GM18909 (cell line): ENCODE data around the gene LRRC8A.
"Not testable (repeated sequence)": the region's sequence is repeated elsewhere in the genome, so short reads cannot be mapped to it uniquely, and the experiment has no call there.

Experiments
- ATAC-seq: cut with Tn5 transposase; IDR thresholded peaks from one replicate; pipeline ENCODE4 v1.9.1; 2021; ENCODE audit warnings: mild to moderate bottlenecking; ENCODE audit not compliant: unreplicated experiment, poor library complexity

LRRC8A gene

DNA sequence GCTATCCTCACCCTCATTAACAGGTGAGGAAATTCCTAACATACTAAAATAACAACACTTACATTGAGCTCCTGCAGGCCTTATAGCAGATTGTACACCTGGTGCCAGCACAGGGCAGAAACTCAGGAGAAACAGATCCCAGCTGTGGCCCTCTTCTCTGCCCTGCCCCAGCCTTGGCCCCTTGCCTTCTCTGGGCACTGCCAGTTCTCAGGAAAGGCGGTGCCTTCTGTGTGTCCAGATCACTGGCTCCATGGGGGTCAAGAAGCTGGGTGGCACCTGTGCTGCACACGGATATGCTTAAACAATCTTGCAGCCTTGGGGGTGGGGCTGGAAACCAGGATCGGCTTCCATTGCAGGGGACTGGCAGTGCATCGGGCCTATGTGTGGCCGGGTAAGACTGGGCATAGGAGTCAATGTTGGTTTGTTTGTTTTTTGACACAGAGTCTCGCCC is 19.5 kb upstream of the LRRC8A start:
- no peak for ATAC-seq

GRCh38 chr9:128863647-128864046 is 18.3 kb upstream of the LRRC8A start:
- ATAC-seq: no peak

- ATAC-seq: no peak
These were observed 11.6 kb upstream of the LRRC8A start for GRCh38 chr9:128870128-128870940.

DNA sequence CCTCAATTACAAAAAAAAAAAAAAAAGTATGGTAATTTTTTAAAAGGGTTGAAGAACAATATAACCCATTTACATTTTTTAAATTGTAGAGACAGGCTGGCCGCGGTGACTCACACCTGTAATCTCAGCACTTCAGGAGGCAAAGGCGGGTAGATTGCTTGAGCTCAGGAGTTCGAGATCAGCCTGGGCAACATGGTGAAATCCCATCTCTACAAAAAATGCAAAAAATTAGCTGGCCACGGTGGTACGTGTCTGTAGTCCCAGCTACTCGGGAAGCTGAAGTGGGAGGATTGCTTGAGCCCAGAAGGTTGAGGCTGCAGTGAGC is 11.0 kb upstream of the LRRC8A start:
- ATAC-seq: not testable (repeated sequence)

GRCh38 chr9:128877852-128878251 is 4.1 kb upstream of the LRRC8A start:
- ATAC-seq: no peak

GRCh38 chr9:128882677-128883603 is 1.0 kb downstream of the LRRC8A start:
- peak; percentile 1 for ATAC-seq

DNA sequence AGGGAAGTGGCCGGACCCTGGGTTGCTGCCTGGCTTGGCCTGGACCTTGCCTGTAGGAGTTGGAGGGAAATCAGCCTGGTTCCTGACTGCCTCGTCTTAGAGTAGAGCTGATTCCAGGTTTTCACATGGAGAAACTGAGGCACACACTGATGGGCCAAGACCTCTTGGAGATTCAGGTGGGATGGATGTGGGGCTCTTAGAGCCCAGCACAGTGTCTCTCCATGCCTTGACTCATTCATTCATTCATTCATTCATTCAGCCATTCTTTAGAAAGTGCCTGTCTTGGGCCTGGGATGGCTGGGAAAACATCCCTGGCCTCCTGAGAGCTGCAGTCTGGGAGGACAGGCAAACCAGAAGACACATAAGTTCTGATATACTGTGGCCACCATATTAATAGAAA is 2.2 kb downstream of the LRRC8A start:
- no peak for ATAC-seq

GRCh38 chr9:128885376-128885775 is 3.4 kb downstream of the LRRC8A start:
- no peak for ATAC-seq

- ATAC-seq: no peak
These were observed 3.9 kb downstream of the LRRC8A start for GRCh38 chr9:128885798-128886197.

GRCh38 chr9:128886211-128886891 is 4.4 kb downstream of the LRRC8A start:
- ATAC-seq: no peak

DNA sequence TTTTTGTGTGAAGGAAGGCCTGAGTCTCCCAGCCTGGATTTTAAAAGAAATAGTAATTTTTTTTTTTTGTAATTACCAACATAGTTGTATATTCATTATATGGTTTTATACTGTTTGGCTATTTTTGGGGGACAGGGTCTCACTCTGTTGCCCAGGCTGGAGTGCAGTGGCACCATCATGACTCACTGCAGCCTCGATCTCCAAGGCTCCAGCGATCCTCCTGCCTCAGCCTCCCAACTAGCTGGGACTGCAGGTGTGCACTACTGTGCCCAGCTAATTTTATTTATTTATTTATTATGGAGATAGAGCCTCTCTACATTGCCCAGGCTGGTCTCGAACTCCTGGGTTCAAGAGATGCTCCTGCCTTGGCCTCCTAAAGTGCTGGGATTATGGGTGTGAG is 5.1 kb downstream of the LRRC8A start:
- no peak for ATAC-seq

- ATAC-seq: no peak
These were observed 6.0 kb downstream of the LRRC8A start for GRCh38 chr9:128887914-128888350.

DNA sequence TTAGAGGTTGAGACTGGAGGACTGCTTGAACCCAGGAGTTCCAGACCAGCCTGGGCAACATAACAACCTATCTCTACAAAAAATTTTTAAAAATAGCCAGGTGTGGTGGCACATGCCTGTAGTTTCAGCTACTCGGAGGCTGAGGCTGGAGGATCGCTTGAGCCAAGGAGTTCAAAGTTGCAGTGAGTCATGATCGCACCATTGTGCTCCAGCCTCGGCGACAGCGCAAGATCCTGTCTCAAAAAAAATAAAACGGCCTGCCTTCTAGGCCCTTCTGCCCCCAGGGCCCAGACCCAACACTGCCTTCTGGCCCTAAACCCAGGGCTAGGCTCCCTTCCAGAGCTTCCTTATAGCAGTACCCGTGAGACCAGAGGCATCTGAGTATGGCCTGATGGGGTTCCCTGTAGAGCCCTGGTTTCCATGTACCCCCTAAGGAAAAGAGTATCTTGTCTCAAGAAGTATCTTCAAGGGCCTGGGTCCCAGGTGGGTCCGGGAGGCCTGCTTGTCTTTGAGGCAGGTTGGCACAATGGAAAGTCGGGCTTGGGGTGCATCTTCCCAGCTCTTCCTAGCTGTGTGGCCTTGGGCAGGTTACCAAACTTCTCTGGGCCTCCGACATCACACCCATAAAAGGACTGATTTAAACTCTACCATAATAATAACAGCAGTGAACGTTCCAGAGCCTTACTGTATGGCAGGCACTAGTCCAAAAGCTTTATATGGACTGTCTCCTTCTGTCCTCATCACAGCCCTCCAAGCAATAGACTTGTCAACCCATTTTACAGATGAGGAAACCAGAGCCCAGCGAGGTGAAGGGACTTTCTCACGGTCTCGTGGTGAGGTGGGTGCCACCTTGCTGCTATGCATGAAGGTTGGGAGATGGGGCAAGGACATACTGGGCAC is 9.6 kb downstream of the LRRC8A start:
- no peak for ATAC-seq

GRCh38 chr9:128892221-128892921 is 10.4 kb downstream of the LRRC8A start:
- no peak for ATAC-seq

DNA sequence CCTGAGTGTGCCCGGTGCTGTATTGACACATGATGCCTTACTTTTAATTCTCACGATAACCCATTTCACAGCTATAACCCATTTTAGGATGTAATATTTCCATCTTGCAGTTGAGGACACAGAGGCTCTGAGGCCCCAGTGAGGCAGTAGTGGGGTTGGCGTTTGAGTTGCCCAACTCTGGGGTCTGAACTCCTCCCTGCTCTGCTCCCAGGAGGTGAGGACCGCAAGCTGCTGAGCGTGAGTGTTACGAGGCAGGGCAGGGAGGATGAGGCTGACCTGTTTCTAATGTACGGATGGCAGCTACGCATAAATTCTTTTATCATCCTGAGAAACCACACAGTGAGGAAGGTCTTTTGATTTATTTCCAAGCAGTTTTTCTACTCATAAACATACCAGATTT is 11.4 kb downstream of the LRRC8A start:
- ATAC-seq: no peak

- ATAC-seq: no peak
These were observed 12.8 kb downstream of the LRRC8A start for GRCh38 chr9:128894764-128895163.

- ATAC-seq: no peak
These were observed 13.6 kb downstream of the LRRC8A start for GRCh38 chr9:128895556-128895955.

- ATAC-seq: no peak
These were observed 16.4 kb downstream of the LRRC8A start for GRCh38 chr9:128898382-128898781.
